H9 (cell line): Measurements from ENCODE around the gene CPSF6. TPM values are rescaled to one million over a fixed set of nuclear protein-coding genes. Genes with fewer than 3 reads are reported as not detected.
A peak's percentile ranks its signal among the peaks of the same experiment; 100 is the strongest.

Source experiments
- DNase-seq: peaks from one replicate; pipeline ENCODE4 v3.0.0-alpha.2; 2017
- H2AFZ ChIP-seq: one replicate; pipeline ENCODE4 v1.6.1; 2013; ENCODE audit warnings: mild to moderate bottlenecking, low read length, control low read depth, moderate library complexity
- H2AK5ac ChIP-seq: 2 replicates; pipeline ENCODE4 v1.6.1; 2013; ENCODE audit warnings: low read length, control low read depth, mixed read lengths; ENCODE audit not compliant: insufficient read length
- H2BK120ac ChIP-seq: one replicate; pipeline ENCODE4 v1.6.1; 2013; ENCODE audit warnings: low read depth, mild to moderate bottlenecking, low read length, control low read depth, inconsistent platforms; ENCODE audit not compliant: poor library complexity, severe bottlenecking
- H2BK12ac ChIP-seq: 2 replicates; pipeline ENCODE4 v1.6.1; 2013; ENCODE audit warnings: low read length, control low read depth, mixed read lengths, low read depth; ENCODE audit not compliant: insufficient read length
- H2BK15ac ChIP-seq: 2 replicates; pipeline ENCODE4 v1.6.1; 2013; ENCODE audit warnings: low read depth, low read length, control low read depth
- H2BK20ac ChIP-seq: one replicate; pipeline ENCODE4 v1.6.1; 2013; ENCODE audit warnings: low read depth, mild to moderate bottlenecking, low read length, control low read depth, inconsistent platforms; ENCODE audit not compliant: poor library complexity, severe bottlenecking
- H2BK5ac ChIP-seq: 2 replicates; pipeline ENCODE4 v1.6.1; 2013; ENCODE audit warnings: low read length, control low read depth, mixed read lengths; ENCODE audit not compliant: insufficient read length
- H3K14ac ChIP-seq: 2 replicates; pipeline ENCODE4 v1.6.1; 2013; ENCODE audit warnings: low read length, control low read depth; ENCODE audit not compliant: insufficient read depth
- H3K18ac ChIP-seq: 2 replicates; pipeline ENCODE4 v1.6.1; 2013; ENCODE audit warnings: low read depth, mild to moderate bottlenecking, mixed read lengths, low read length, control low read depth; ENCODE audit not compliant: insufficient read length
- H3K23ac ChIP-seq: 2 replicates; pipeline ENCODE4 v1.6.1; 2013; ENCODE audit warnings: low read length, control low read depth, mixed read lengths, low read depth; ENCODE audit not compliant: insufficient read length
- H3K23me2 ChIP-seq: 2 replicates; pipeline ENCODE4 v1.6.1; 2013; ENCODE audit warnings: low read depth, mild to moderate bottlenecking, mixed read lengths, low read length, control low read depth; ENCODE audit not compliant: insufficient read length, poor library complexity, severe bottlenecking
- H3K27ac ChIP-seq: 2 replicates; pipeline ENCODE4 v1.5.1; 2013; ENCODE audit warnings: low read length, control low read depth, mixed read lengths, low read depth; ENCODE audit not compliant: insufficient read length
- H3K27me3 ChIP-seq: 2 replicates; pipeline ENCODE4 v1.6.1; 2013; ENCODE audit warnings: low read length, control low read depth, inconsistent platforms; ENCODE audit not compliant: insufficient read depth
- H3K4ac ChIP-seq: 2 replicates; pipeline ENCODE4 v1.6.1; 2013; ENCODE audit warnings: low read depth, mild to moderate bottlenecking, control low read depth, inconsistent platforms, low read length, moderate library complexity
- H3K4me1 ChIP-seq: 2 replicates; pipeline ENCODE4 v1.6.1; 2013; ENCODE audit warnings: low read length, control low read depth, inconsistent platforms; ENCODE audit not compliant: insufficient read depth
- H3K4me2 ChIP-seq: 2 replicates; pipeline ENCODE4 v1.6.1; 2013; ENCODE audit warnings: low read length, control low read depth, mixed read lengths; ENCODE audit not compliant: insufficient read length, insufficient read depth
- H3K56ac ChIP-seq: 2 replicates; pipeline ENCODE4 v1.6.1; 2013; ENCODE audit warnings: low read depth, mild to moderate bottlenecking, mixed read lengths, low read length, control low read depth; ENCODE audit not compliant: insufficient read length
- H3K79me1 ChIP-seq: 2 replicates; pipeline ENCODE4 v1.6.1; 2013; ENCODE audit warnings: low read depth, mild to moderate bottlenecking, moderate library complexity, low read length, control low read depth, inconsistent platforms; ENCODE audit not compliant: insufficient read depth, poor library complexity, severe bottlenecking
- H3K79me2 ChIP-seq: 2 replicates; pipeline ENCODE4 v1.6.1; 2013; ENCODE audit warnings: low read length, control low read depth, inconsistent platforms; ENCODE audit not compliant: insufficient read depth
- H3K9ac ChIP-seq: 2 replicates; pipeline ENCODE4 v1.6.1; 2013; ENCODE audit warnings: low read length, control low read depth, mixed read lengths; ENCODE audit not compliant: insufficient read length; ENCODE audit errors: extremely low read depth
- H3K9me3 ChIP-seq: one replicate; pipeline ENCODE4 v1.6.1; 2013; ENCODE audit warnings: low read depth, low read length, inconsistent platforms; ENCODE audit not compliant: control insufficient read depth
- H3T11ph ChIP-seq: one replicate; pipeline ENCODE4 v1.6.1; 2013; ENCODE audit warnings: mild to moderate bottlenecking, low read length, control low read depth, inconsistent platforms
- H4K20me1 ChIP-seq: one replicate; pipeline ENCODE4 v1.6.1; 2013; ENCODE audit not compliant: control insufficient read depth, insufficient read length, insufficient read depth
- H4K5ac ChIP-seq: 2 replicates; pipeline ENCODE4 v1.6.1; 2013; ENCODE audit warnings: low read depth, mild to moderate bottlenecking, mixed read lengths, low read length, control low read depth; ENCODE audit not compliant: insufficient read length
- H4K8ac ChIP-seq: replicated peaks from 2 replicates; pipeline ENCODE4 v1.6.1; 2013; ENCODE audit warnings: low read length, control low read depth, mixed read lengths, low read depth; ENCODE audit not compliant: insufficient read length
- H4K91ac ChIP-seq: 2 replicates; pipeline ENCODE4 v1.6.1; 2013; ENCODE audit warnings: low read depth, mild to moderate bottlenecking, moderate library complexity, mixed read lengths, low read length, control low read depth; ENCODE audit not compliant: insufficient read length
- H3K27ac Mint-ChIP-seq, 3 experiments: 2 replicates in 2 of 3; 3 replicates in 1 of 3; pipeline ENCODE4 v1.8.0; 2020 to 2021; ENCODE audit warnings: mixed read lengths in 3 of 3, mild to moderate bottlenecking in 1 of 3, moderate library complexity in 1 of 3
- H3K27me3 Mint-ChIP-seq: 2 replicates; pipeline ENCODE4 v1.8.0; 2021; ENCODE audit warnings: low read depth, mild to moderate bottlenecking, moderate library complexity, mixed read lengths
- H3K36me3 Mint-ChIP-seq, 3 experiments: 2 replicates in 2 of 3; 3 replicates in 1 of 3; pipeline ENCODE4 v1.8.0; 2020 to 2021; ENCODE audit warnings: low read depth in 3 of 3, mixed read lengths in 3 of 3; ENCODE audit not compliant: insufficient read depth in 1 of 3
- H3K4me1 Mint-ChIP-seq, 2 experiments: 2 replicates each; pipeline ENCODE4 v1.8.0; 2020; ENCODE audit warnings: mixed read lengths in 2 of 2
- H3K4me3 Mint-ChIP-seq, 2 experiments: 2 replicates in 1 of 2; 3 replicates in 1 of 2; pipeline ENCODE4 v1.8.0; 2020 to 2021; ENCODE audit warnings: mild to moderate bottlenecking in 2 of 2, mixed read lengths in 2 of 2, moderate library complexity in 1 of 2
- H3K9me3 Mint-ChIP-seq, 2 experiments: 2 replicates in 1 of 2; 3 replicates in 1 of 2; pipeline ENCODE4 v1.8.0; 2020; ENCODE audit warnings: mild to moderate bottlenecking in 2 of 2, mixed read lengths in 2 of 2, moderate library complexity in 1 of 2
- CTCF ChIP-seq: fragments of 200-600 bp; sonication (generic); conservative IDR thresholded peaks from 3 replicates; pipeline ENCODE4 v1.8.0; 2021; ENCODE audit warnings: antibody characterized with exemption, mild to moderate bottlenecking
- WGBS: extraction: QIAGEN DNeasy Blood & Tissue Kit; methylation state at CpG from one replicate; pipeline ENCODE4 v1.1.7; 2013; ENCODE audit warnings: missing lambda C conversion rate, low lambda C conversion rate, mixed read lengths; ENCODE audit not compliant: insufficient read length; ENCODE audit errors: extremely low coverage; 5-methylcytosine and 5-hydroxymethylcytosine counted together
- total RNA-seq: library from RNA; stranded (reverse); gene quantifications from 2 replicates; pipeline ENCODE4 v1.2.1, GENCODE V29; 2021

CPSF6 gene
- total RNA-seq, 1 experiment from 2014 or later, result 183 TPM

- no peak for DNase-seq
- H3K56ac ChIP-seq, result no peak overlapping the region
- H3K23ac ChIP-seq, result no peak overlapping the region
- Mint-ChIP-seq H3K27ac (peak overlapping the region in 2 of 3 experiments; percentile 2 to 87; a peak in 2 of 7 replicates), H3K4me3 (no peak overlapping the region), H3K36me3 (peaks cover 0 to 21% (median 16%) of the 10 kb centered on the region in 3 experiments; a peak in 5 of 7 replicates), H3K4me1 (peaks cover 0 to 3% of the 10 kb centered on the region in 2 experiments; a peak in 1 of 4 replicates), H3K9me3 (no peaks in the 10 kb centered on the region), H3K27me3 (no peaks in the 10 kb centered on the region)
- H2BK12ac ChIP-seq, result no peak overlapping the region
- no peak overlapping the region for H2AK5ac ChIP-seq
- no peak overlapping the region for H2BK15ac ChIP-seq
- WGBS, result no CpG with 5 or more reads among the region's 1 CpG
- no peak overlapping the region for H3K27ac ChIP-seq
- H2AFZ ChIP-seq, result no peak overlapping the region
- H3T11ph ChIP-seq, result no peak overlapping the region
- TF ChIP-seq CTCF, result no peak
- no peak overlapping the region for H2BK120ac ChIP-seq
- no peak overlapping the region for H2BK5ac ChIP-seq
- H3K23me2 ChIP-seq, result no peaks in the 10 kb centered on the region
- no peaks in the 10 kb centered on the region for H3K27me3 ChIP-seq
- H4K5ac ChIP-seq, result no peak overlapping the region
- H2BK20ac ChIP-seq, result no peak overlapping the region
- H4K91ac ChIP-seq, result no peak overlapping the region
- H3K14ac ChIP-seq, result no peak overlapping the region
- H4K8ac ChIP-seq, result no peak overlapping the region
- H3K4ac ChIP-seq, result no peak overlapping the region
- no peak overlapping the region for H3K18ac ChIP-seq
- no peaks in the 10 kb centered on the region for H3K79me1 ChIP-seq
- no peaks in the 10 kb centered on the region for H3K79me2 ChIP-seq
- no peaks in the 10 kb centered on the region for H3K9me3 ChIP-seq
- H3K9ac ChIP-seq, result no peak overlapping the region
- no peak overlapping the region for H3K4me2 ChIP-seq
- H4K20me1 ChIP-seq, result peaks cover 2% of the 10 kb centered on the region
- no peaks in the 10 kb centered on the region for H3K4me1 ChIP-seq
Measured at GRCh38 chr12:69275471-69275891, 36.1 kb downstream of the CPSF6 start.
